NCI-H1048 (cell line): ENCODE results near the gene PCBP3.
"Not testable (repeated sequence)": the region's sequence is repeated elsewhere in the genome, so short reads cannot be mapped to it uniquely, and the experiment has no call there.

Source experiments
- DNase-seq: peaks from one replicate; lab custom pipeline; 2025; lab: John Stamatoyannopoulos, UW

The PCBP3 gene

GRCh38 chr21:45635271-45636151 is 8.0 kb upstream of the PCBP3 start:
- DNase-seq: no peak

- DNase-seq: no peak
These were observed 7.1 kb upstream of the PCBP3 start for GRCh38 chr21:45636459-45636858.

GRCh38 chr21:45636951-45637646 is 6.4 kb upstream of the PCBP3 start:
- DNase-seq: no peak

GRCh38 chr21:45637883-45638282 is 5.6 kb upstream of the PCBP3 start:
- DNase-seq: no peak

- no peak for DNase-seq
These were observed 4.8 kb upstream of the PCBP3 start for GRCh38 chr21:45638707-45639106.

- DNase-seq: no peak
These were observed 4.1 kb upstream of the PCBP3 start for GRCh38 chr21:45639206-45640000.

GRCh38 chr21:45640001-45640887 is 3.3 kb upstream of the PCBP3 start:
- no peak for DNase-seq

GRCh38 chr21:45640888-45641479 is 2.5 kb upstream of the PCBP3 start:
- DNase-seq: no peak

- DNase-seq: no peak
These were observed 2.0 kb upstream of the PCBP3 start for GRCh38 chr21:45641480-45642035.

- DNase-seq: no peak
These were observed 1.3 kb upstream of the PCBP3 start for GRCh38 chr21:45642122-45642813.

- no peak for DNase-seq
These were observed 749 bp downstream of the PCBP3 start for GRCh38 chr21:45644041-45644906.

- no peak for DNase-seq
These were observed 8.4 kb downstream of the PCBP3 start for GRCh38 chr21:45651921-45652320.

GRCh38 chr21:45655124-45655523 is 11.6 kb downstream of the PCBP3 start:
- no peak for DNase-seq

GRCh38 chr21:45656114-45656513 is 12.6 kb downstream of the PCBP3 start:
- DNase-seq: not testable (repeated sequence)

GRCh38 chr21:45661913-45662622 is 18.5 kb downstream of the PCBP3 start:
- DNase-seq: not testable (repeated sequence)

GRCh38 chr21:45662623-45663245 is 19.2 kb downstream of the PCBP3 start:
- DNase-seq: not testable (repeated sequence)

- no peak for DNase-seq
These were observed 25.9 kb downstream of the PCBP3 start for GRCh38 chr21:45669382-45669781.

GRCh38 chr21:45670731-45671130 is 27.2 kb downstream of the PCBP3 start:
- DNase-seq: no peak
